ENCODE measurements around the gene MRPL21. TPM values are rescaled to one million over a fixed set of nuclear protein-coding genes. Genes with fewer than 3 reads are reported as not detected.

Gene MRPL21
- total RNA-seq, 6 donors from 2014 or later, result 17.8 to 50.8 (median 32.3) TPM

DNA sequence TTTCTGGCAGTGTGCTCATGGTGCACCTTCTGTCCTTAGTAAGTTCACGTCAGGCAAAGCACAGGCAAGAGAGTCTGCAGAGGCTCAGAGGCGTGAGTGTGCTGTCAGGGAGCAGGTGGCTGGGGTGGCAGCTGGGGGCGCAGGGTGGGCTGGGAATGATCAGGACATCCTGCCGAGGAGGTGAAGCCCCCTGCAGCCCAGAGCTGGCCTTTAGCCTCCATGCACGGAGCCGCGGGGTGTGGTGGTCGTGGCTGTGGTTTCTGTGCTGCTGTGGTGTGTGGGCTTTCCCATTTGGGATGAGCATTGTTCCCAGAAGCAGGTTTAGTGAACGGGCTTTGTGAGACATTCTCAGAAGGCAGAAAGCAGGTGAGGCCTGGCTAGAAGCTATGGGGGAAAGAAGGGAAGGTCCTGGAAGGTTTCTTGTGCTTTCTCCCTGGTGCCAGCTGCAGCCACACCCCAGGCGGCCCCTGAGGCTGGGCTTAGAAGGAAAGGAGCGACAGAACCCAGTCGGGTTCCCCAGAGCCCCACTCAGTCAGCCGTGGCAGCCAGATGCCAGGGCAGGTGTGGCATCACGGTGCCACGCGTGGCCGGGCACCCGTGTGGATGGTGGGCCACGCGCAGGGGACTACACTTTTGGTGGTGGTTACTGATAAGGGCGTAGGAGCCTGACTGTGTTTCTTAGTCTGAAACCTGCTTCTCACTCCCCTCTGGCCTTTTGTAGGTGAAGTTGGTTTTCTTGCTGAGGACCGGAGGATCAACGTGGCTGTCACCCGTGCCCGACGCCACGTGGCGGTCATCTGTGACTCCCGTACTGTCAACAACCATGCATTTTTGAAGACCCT, 32.1 kb upstream of the MRPL21 start:
- peaks cover 9 to 89% (median 78%) of the 10 kb centered on the region in 4 donors for H3K36me3 ChIP-seq
- ATAC-seq (ENCODE audit: low FRiP score in 2 of 2) (no peak), DNase-seq (peak in 1 of 2 donors; percentile 60)
- no peak overlapping the region for H3K4me3 ChIP-seq
- no peak overlapping the region for H3K27ac ChIP-seq
- H3K4me1 ChIP-seq, result no peaks in the 10 kb centered on the region
- no peaks in the 10 kb centered on the region for H3K9me3 ChIP-seq
- 96 to 98% methylated on average over 20 to 28 of the region's 29 CpGs for WGBS, 2 donors
- no peaks in the 10 kb centered on the region for H3K27me3 ChIP-seq
- TF ChIP-seq EP300 (IDR thresholded peaks at IDR 0.05) (no peak), POLR2AphosphoS5 (IDR thresholded peaks at IDR 0.05) (no peak), POLR2A (IDR thresholded peaks at IDR 0.05) (no peak)
- TF ChIP-seq, protein P1, sequence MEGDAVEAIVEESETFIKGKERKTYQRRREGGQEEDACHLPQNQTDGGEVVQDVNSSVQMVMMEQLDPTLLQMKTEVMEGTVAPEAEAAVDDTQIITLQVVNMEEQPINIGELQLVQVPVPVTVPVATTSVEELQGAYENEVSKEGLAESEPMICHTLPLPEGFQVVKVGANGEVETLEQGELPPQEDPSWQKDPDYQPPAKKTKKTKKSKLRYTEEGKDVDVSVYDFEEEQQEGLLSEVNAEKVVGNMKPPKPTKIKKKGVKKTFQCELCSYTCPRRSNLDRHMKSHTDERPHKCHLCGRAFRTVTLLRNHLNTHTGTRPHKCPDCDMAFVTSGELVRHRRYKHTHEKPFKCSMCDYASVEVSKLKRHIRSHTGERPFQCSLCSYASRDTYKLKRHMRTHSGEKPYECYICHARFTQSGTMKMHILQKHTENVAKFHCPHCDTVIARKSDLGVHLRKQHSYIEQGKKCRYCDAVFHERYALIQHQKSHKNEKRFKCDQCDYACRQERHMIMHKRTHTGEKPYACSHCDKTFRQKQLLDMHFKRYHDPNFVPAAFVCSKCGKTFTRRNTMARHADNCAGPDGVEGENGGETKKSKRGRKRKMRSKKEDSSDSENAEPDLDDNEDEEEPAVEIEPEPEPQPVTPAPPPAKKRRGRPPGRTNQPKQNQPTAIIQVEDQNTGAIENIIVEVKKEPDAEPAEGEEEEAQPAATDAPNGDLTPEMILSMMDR (IDR thresholded peaks at IDR 0.05), result no peak

DNA sequence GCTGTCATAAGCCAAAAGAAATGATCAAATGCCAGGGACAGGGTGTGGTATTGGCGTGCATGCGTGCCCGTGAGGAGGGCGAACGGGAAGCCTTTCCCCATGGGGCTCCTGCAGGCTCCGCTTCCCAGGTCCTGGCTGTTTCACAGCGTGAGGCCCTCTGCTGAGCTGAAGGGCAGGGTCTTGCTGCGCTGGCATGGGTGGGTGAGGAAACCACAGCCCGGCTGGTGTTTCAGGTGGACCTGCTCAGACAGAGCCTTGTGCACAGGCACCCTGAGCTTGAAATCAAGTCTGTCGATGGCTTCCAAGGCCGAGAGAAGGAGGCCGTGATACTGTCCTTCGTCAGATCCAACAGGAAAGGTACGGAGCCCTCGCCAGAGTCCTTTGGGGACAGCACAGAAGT, 31.4 kb upstream of the MRPL21 start:
- Histone ChIP-seq H3K27me3 (no peaks in the 10 kb centered on the region), H3K4me3 (no peak overlapping the region), H3K36me3 (peaks cover 10 to 89% (median 82%) of the 10 kb centered on the region in 4 donors), H3K27ac (no peak overlapping the region), H3K4me1 (no peaks in the 10 kb centered on the region), H3K9me3 (no peaks in the 10 kb centered on the region)
- no peak for DNase-seq
- no peak for ATAC-seq (ENCODE audit: low FRiP score in 2 of 2)
- 98% methylated on average over 15 of the region's 15 CpGs for WGBS, 2 donors
- TF ChIP-seq EP300 (IDR thresholded peaks at IDR 0.05), result no peak
- no peak for TF ChIP-seq POLR2A (IDR thresholded peaks at IDR 0.05)
- TF ChIP-seq POLR2AphosphoS5 (IDR thresholded peaks at IDR 0.05), result no peak
- TF ChIP-seq, protein P1 (IDR thresholded peaks at IDR 0.05), result no peak

DNA sequence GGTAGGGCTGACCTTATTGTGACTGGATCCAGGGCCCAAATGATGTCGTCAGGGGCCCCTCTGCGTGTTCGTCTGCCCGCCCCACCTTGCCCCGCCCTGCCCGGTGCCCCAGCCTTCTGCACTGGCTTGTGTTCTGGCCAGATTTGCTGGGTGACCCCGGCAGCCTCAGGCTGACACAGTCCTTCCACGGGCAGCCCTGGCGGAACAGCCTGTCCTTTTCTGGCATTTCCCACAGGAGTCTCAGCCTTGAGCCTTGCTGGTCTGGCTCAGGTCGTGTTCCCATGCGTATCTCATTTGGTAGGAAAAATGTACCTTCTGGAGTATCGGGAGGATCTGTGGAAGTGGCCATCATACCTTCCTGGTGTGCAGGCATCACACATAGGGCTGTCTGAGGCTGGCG, 31.0 kb upstream of the MRPL21 start:
- Histone ChIP-seq H3K27me3 (no peaks in the 10 kb centered on the region), H3K9me3 (no peaks in the 10 kb centered on the region), H3K36me3 (peaks cover 14 to 89% (median 81%) of the 10 kb centered on the region in 4 donors), H3K27ac (no peak overlapping the region), H3K4me3 (no peak overlapping the region), H3K4me1 (no peaks in the 10 kb centered on the region)
- TF ChIP-seq EP300 (IDR thresholded peaks at IDR 0.05), result no peak
- TF ChIP-seq, protein P1 (IDR thresholded peaks at IDR 0.05), result no peak
- DNase-seq, result peak in 1 of 2 donors; percentile 66
- ATAC-seq (ENCODE audit: low FRiP score in 2 of 2), result no peak
- WGBS, 2 donors, result 95 to 99% methylated on average over 6 to 13 of the region's 13 CpGs

DNA sequence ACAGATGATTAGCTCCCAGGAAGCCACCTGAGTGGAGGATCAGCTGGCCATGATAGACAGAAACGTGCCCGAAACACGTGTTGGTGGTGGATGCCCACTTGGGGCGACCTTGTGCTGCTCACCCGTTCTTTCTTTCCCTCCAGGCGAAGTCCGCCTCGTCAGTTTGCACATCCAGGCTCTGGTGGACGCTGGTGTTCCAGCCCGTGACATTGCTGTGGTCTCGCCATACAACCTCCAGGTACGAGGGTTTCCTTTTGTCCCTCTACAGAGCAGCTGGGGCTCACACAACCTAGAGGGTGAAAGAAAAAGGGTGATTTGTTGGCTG, 30.7 kb upstream of the MRPL21 start:
- Histone ChIP-seq H3K9me3 (no peaks in the 10 kb centered on the region), H3K36me3 (peaks cover 17 to 89% (median 81%) of the 10 kb centered on the region in 4 donors), H3K27me3 (no peaks in the 10 kb centered on the region), H3K27ac (no peak overlapping the region), H3K4me3 (no peak overlapping the region), H3K4me1 (no peaks in the 10 kb centered on the region)
- WGBS, 2 donors, result 94 to 100% methylated on average over 7 to 12 of the region's 12 CpGs
- TF ChIP-seq POLR2AphosphoS5 (IDR thresholded peaks at IDR 0.05), result no peak
- no peak for TF ChIP-seq EP300 (IDR thresholded peaks at IDR 0.05)
- TF ChIP-seq POLR2A (IDR thresholded peaks at IDR 0.05), result no peak
- TF ChIP-seq, protein P1 (IDR thresholded peaks at IDR 0.05), result no peak
- DNase-seq (no peak), ATAC-seq (ENCODE audit: low FRiP score in 2 of 2) (no peak)

Data from upper lobe of left lung (tissue), 6 donors.